Measurements from ENCODE around the gene MYO1C. TPM values are rescaled to one million over a fixed set of nuclear protein-coding genes. Genes with fewer than 3 reads are reported as not detected.

The MYO1C gene
- total RNA-seq, 2 donors from 2014 or later: 280 to 315 TPM

- Histone ChIP-seq H3K4me1 (peaks cover 12% of the 10 kb centered on the region), H3K27me3 (no peaks in the 10 kb centered on the region), H3K4me3 (no peak overlapping the region), H3K9me3 (no peaks in the 10 kb centered on the region), H3K9ac (ENCODE audit: low read depth in 2 of 2, low read length in 2 of 2) (no peak overlapping the region), H3K36me3 (no peaks in the 10 kb centered on the region), H3K27ac (no peak overlapping the region)
- no peak for TF ChIP-seq CTCF (IDR thresholded peaks at IDR 0.05)
- intact Hi-C loops (cut with DNase I): loop anchor here (5.0 to 10.0 kb wide), 2 partner anchors 152 to 245 kb away; partner anchors contain the start of genes BHLHA9 and TRARG1
- DNase-seq: no peak
These were observed 27.2 kb upstream of the MYO1C start for GRCh38 chr17:1519678-1520077.

- TF ChIP-seq CTCF (IDR thresholded peaks at IDR 0.05): no peak
- H3K36me3 ChIP-seq: no peaks in the 10 kb centered on the region
- H3K9ac ChIP-seq (ENCODE audit: low read depth in 2 of 2, low read length in 2 of 2): peak overlapping the region in 1 of 2 donors; percentile 21
- no peak for DNase-seq
- intact Hi-C loops (cut with DNase I): loop anchor here (5.0 to 10.0 kb wide), 2 partner anchors 151 to 244 kb away; partner anchors contain the start of genes BHLHA9 and TRARG1
- peaks cover 12% of the 10 kb centered on the region for H3K4me1 ChIP-seq
- H3K27me3 ChIP-seq: no peaks in the 10 kb centered on the region
- H3K9me3 ChIP-seq: no peaks in the 10 kb centered on the region
- no peak overlapping the region for H3K4me3 ChIP-seq
- H3K27ac ChIP-seq: no peak overlapping the region
These were observed 25.9 kb upstream of the MYO1C start for GRCh38 chr17:1518410-1518809.

DNA sequence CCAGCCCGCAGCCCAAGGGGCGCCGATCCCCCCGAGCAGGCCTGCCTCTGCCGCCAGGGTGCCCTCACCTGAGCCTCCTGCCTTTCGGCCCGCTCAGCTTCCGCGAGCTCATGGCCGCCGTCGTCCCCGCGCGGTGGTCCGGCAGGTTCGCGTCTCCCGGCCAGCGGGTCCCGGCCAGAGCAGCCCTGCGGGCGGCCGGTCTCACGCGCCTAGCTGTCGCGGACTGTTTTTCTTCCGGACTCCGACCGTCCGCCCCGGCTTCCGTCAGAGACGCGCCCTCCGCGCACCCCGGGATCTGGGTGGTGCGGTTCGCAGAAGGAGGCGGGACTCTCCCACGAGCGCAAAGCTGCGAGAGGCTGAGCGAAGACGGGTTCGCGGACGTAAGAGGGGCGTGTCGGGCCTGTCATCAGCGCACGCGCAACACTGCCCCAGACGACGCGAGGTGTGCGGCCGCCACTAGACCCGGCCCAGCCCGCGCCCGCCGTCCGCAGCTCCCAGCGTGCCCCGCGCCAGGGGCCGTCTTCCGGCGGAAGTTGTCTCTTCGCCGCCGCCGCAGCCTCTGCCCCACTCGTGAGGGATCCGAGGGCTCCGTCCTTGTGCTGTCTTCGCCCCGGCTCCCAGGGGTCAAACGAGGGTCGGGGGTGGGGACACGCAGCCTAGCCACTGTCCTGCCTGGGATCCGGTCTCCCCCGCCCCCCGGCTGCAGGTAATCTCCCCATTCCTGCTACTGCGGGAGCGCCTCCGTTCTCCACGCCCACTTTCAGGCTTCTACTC is 24.1 kb upstream of the MYO1C start, which contains the start of gene INPP5K:
INPP5K (minus strand) TSS at position 225 of the 774 bp plus-strand sequence; CDS start at position 112, 113 bp downstream.
- no peaks in the 10 kb centered on the region for H3K9me3 ChIP-seq
- peak within 1 kb of the TSS; percentile 84 to 98 for H3K9ac ChIP-seq (ENCODE audit: low read depth in 2 of 2, low read length in 2 of 2)
- peak within 1 kb of the TSS; percentile 95 for H3K27ac ChIP-seq
- TF ChIP-seq CTCF (IDR thresholded peaks at IDR 0.05): no peak
- H3K36me3 ChIP-seq: no peaks in the 10 kb centered on the region
- peak; percentile 98 for DNase-seq
- H3K4me1 ChIP-seq: peaks cover 23% of the 10 kb centered on the region
- intact Hi-C loops (cut with DNase I): loop anchor here (2.0 to 10.0 kb wide), 3 partner anchors 60 to 242 kb away; partner anchors contain the start of genes BHLHA9, CRK and TRARG1
- H3K27me3 ChIP-seq: no peaks in the 10 kb centered on the region
- H3K4me3 ChIP-seq: peak within 1 kb of the TSS; percentile 99

- intact Hi-C loops (cut with DNase I): loop anchor here (2.0 to 10.0 kb wide), 3 partner anchors 59 to 241 kb away; partner anchors contain the start of genes BHLHA9, CRK and TRARG1
- TF ChIP-seq CTCF (IDR thresholded peaks at IDR 0.05): peak; percentile 55
- DNase-seq: peak; percentile 82
- H3K9ac ChIP-seq (ENCODE audit: low read depth in 2 of 2, low read length in 2 of 2): peak overlapping the region; percentile 82 to 98
- no peaks in the 10 kb centered on the region for H3K27me3 ChIP-seq
- no peaks in the 10 kb centered on the region for H3K9me3 ChIP-seq
- H3K27ac ChIP-seq: peak overlapping the region; percentile 95
- peaks cover 31% of the 10 kb centered on the region for H3K4me1 ChIP-seq
- H3K36me3 ChIP-seq: no peaks in the 10 kb centered on the region
- H3K4me3 ChIP-seq: peak overlapping the region; percentile 99
These were observed 23.3 kb upstream of the MYO1C start for GRCh38 chr17:1515640-1516387.

DNA sequence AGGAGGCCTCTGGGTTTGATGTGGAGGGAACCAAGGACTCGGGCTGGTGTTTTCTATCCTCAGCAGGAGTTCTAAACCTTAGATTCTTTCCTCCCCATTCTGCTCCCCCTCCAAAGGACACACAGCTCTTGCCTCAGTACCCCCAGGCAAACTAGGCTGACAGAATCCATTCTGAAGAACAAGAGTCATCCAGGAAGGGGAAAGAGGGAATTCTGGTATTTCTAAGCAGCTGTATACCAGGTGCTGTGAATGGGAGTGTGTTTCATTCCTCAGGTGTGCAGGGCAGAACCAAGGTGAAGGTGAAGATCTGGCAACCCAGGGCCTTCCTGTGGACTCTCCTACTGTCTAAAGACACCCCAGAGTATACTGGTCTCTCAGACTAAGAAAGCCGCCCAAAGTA is 19.9 kb upstream of the MYO1C start:
- intact Hi-C loops (cut with DNase I): loop anchor here (10.0 kb wide), 1 partner anchor 238 kb away; the partner anchor contains the start of genes BHLHA9 and TRARG1
- DNase-seq: no peak
- no peak for TF ChIP-seq CTCF (IDR thresholded peaks at IDR 0.05)
- Histone ChIP-seq H3K36me3 (no peaks in the 10 kb centered on the region), H3K9me3 (no peaks in the 10 kb centered on the region), H3K4me1 (peaks cover 33% of the 10 kb centered on the region), H3K9ac (ENCODE audit: low read depth in 2 of 2, low read length in 2 of 2) (peak overlapping the region in 1 of 2 donors; percentile 78), H3K27me3 (no peaks in the 10 kb centered on the region), H3K4me3 (no peak overlapping the region), H3K27ac (peak overlapping the region; percentile 91)

Measured in colonic mucosa (tissue), 4 donors.